Stimulated activated CD8-positive, alpha-beta memory T cell treated with anti-CD3 and anti-CD28 coated beads, Interleukin-2, amount 100 ng/mL, for 48 hours (primary cell): ENCODE measurements around the gene TSPAN5.

ENCODE experiments used
- DNase-seq, 2 donors: peaks; one replicate each; pipeline ENCODE4 v3.0.0-alpha.2; 2020; ENCODE audit warnings: low read depth in 2 of 2

The TSPAN5 gene

GRCh38 chr4:98643755-98644154 lies 14.7 kb downstream of the TSPAN5 start:
- DNase-seq: no peak

- DNase-seq: no peak
Measured at GRCh38 chr4:98642991-98643426, 15.4 kb downstream of the TSPAN5 start.

- no peak for DNase-seq
Measured at GRCh38 chr4:98641906-98642668, 16.3 kb downstream of the TSPAN5 start.

- DNase-seq: no peak
Measured at GRCh38 chr4:98641376-98641775, 17.0 kb downstream of the TSPAN5 start.

GRCh38 chr4:98639523-98639922 lies 18.9 kb downstream of the TSPAN5 start:
- no peak for DNase-seq

- DNase-seq: no peak
Measured at GRCh38 chr4:98639108-98639507, 19.3 kb downstream of the TSPAN5 start.

- no peak for DNase-seq
Measured at GRCh38 chr4:98638661-98639060, 19.8 kb downstream of the TSPAN5 start.

GRCh38 chr4:98634061-98634460 lies 24.4 kb downstream of the TSPAN5 start:
- no peak for DNase-seq

GRCh38 chr4:98633159-98633558 lies 25.3 kb downstream of the TSPAN5 start:
- DNase-seq: no peak

GRCh38 chr4:98632258-98632657 lies 26.2 kb downstream of the TSPAN5 start:
- DNase-seq: no peak

- no peak for DNase-seq
Measured at GRCh38 chr4:98631506-98631905, 26.9 kb downstream of the TSPAN5 start.

- DNase-seq: no peak
Measured at GRCh38 chr4:98630737-98631454, 27.5 kb downstream of the TSPAN5 start.

- DNase-seq: no peak
Measured at GRCh38 chr4:98627531-98628257, 30.7 kb downstream of the TSPAN5 start.

GRCh38 chr4:98626350-98626749 lies 32.1 kb downstream of the TSPAN5 start:
- no peak for DNase-seq

- DNase-seq: no peak
Measured at GRCh38 chr4:98625920-98626319, 32.5 kb downstream of the TSPAN5 start.

- DNase-seq: no peak
Measured at GRCh38 chr4:98625399-98625798, 33.0 kb downstream of the TSPAN5 start.

- no peak for DNase-seq
Measured at GRCh38 chr4:98624642-98625041, 33.8 kb downstream of the TSPAN5 start.

- DNase-seq: no peak
Measured at GRCh38 chr4:98624144-98624543, 34.3 kb downstream of the TSPAN5 start.

- no peak for DNase-seq
Measured at GRCh38 chr4:98623126-98623802, 35.1 kb downstream of the TSPAN5 start.

GRCh38 chr4:98620087-98620784 lies 38.2 kb downstream of the TSPAN5 start:
- DNase-seq: no peak

- DNase-seq: no peak
Measured at GRCh38 chr4:98619180-98619579, 39.2 kb downstream of the TSPAN5 start.
